Brain pericyte (primary cell): ENCODE data around the gene HERC3.

Experiments used
- DNase-seq: peaks from one replicate; pipeline ENCODE4 v3.0.0-alpha.2; 2012; ENCODE audit warnings: low read depth, low spot score

HERC3 gene

DNA sequence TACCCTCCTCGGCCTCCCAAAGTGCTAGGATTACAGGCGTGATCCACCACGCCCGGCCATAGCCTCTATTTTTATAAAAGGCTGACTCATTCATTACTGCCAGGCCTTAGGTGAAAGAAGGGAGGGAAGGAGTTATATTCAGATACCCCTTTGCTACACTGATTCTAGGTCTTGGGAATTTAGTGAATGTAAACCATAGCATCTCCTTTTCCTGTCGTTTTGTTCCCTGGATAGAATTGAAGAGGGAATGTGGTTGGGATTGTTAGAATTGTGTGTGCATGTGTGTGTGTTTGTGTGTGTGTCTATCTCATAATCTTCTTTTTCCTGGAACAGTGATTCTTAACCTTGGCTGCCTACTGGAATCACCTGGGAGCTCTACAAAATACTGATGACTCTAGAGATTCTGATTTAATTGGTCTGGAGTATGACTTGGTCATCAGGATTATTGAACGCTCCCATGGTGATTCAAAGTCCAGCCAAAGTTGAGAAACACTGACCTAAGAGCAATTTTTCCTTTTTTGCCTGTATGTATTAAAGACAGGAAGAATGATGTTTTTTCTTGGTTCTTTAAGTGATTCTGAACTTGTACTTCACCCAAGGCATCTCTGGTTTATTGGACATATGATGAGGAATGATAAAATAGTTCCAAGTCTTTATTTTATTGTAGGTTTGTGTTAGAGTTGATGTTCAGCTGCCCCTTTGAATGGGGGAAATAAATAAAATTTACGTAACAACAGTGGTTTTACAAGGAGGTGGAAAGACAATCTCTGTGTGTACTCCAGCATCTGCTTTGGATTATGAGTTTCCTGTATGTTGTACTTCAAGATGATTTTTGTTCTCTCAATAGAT lies 68.4 kb downstream of the HERC3 start:
- DNase-seq = peak; percentile 18

DNA sequence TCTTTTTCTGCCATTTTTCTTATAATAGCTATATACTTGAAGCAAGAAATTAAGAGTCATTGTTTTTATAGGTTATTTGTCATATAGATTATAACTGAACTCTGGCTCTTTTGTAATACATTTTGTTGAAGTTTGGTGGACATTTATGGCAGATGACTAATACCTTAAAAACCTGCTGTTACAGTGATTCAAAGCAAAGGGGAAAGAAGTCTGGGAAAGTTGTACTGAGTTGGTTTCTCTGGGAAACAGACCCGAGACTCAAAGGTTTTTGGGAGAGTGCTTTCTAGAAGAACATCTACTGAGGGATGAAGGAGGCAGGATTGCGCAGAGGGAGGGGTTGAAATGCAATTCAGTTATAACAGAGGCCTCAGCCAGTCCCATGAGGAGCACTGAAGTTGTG lies 69.5 kb downstream of the HERC3 start:
- peak; percentile 18 for DNase-seq

DNA sequence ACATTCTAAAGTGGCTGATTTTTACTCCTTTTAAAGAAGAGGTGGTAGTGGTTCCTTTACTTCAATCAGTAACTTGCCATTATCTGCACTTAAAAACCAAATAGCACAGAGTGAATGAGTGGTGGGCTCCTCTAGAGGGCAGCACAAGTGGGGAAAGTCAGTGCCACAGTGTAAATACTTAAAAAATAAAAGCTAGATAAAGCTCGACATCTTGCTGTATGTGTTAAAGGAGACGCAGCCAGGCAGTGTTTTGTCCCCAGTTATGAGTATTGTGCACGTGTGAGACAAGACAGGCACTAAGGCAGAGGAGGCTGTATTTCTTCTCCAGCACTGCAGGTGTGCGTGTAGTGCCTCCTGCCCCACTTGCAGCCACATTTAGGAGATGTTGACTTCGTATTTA lies 80.7 kb downstream of the HERC3 start:
- DNase-seq = no peak

DNA sequence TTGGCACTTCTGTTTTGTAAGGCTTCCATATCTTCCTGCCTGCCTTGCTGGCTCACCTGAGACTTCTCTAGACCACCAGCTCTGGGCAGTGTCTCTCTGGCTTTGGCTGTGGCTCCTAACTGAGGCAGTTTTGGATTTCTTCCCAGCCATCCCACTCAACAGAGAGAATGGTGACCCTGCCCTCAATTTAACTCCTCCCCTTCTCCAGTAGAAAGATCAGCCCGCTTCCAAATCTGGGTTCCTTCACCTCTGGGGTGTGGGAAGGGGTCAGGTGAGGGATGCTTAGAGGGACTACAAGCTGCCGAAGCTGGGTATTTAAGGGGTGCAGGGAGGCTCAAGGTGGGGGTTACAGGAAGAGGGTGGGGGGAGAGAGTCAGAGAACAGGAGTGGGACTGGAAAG lies 81.6 kb downstream of the HERC3 start:
- no peak for DNase-seq

DNA sequence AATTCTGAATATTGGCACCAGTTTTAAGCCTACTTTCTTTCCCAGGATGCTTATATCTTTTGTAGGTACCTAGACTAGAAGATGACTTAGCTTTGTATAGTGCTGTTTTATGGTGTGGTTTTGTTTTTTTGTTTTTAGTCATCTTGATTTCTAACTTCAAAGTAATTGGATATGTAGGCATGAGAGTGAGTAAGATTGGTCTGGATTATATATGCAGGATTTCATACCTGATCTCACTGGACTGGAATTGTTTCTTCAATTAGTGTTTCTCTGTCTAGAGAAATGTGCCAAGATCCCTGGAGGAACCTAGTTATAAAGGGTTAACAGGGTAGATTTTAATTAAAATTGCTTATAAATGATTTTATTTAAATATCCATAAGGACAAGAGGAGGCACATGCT lies 82.3 kb downstream of the HERC3 start:
- no peak for DNase-seq

DNA sequence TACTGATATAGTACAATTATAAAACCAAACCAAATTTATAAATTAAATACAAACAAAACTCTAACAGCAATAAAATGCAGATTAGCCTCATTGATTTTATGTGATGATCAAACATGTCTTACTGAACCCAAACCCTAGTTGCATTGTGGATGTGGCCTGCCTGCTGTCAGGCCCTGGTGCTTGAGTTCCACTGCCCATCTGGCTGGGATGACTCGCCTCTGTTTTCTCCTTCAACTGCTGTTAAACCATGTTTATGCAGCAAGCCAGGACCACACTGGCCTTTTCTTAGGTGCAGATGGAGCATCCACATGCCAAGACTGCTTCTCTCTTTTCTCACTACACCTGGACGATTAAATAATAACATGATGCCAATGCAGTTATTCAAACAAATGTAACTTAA lies 82.7 kb downstream of the HERC3 start:
- DNase-seq = no peak

DNA sequence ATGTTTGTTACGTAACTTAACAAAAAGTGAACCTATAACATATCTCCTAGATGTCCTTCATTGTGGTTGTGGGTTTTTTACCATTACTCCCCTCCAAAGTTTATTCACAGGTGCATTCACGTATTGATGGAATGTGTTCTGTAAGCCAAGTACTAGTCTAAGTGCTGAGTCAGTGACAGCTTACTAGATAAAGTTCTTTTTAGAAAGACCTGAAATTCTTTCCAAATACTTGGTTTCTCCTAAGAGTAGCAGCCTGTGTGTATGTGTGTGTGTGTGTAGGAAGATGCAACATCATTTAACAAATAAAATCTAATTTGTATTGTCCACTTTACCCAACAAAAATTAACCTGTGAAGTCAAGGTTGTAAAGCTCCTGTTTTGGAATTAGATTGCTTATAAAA lies 83.3 kb downstream of the HERC3 start:
- DNase-seq = no peak

DNA sequence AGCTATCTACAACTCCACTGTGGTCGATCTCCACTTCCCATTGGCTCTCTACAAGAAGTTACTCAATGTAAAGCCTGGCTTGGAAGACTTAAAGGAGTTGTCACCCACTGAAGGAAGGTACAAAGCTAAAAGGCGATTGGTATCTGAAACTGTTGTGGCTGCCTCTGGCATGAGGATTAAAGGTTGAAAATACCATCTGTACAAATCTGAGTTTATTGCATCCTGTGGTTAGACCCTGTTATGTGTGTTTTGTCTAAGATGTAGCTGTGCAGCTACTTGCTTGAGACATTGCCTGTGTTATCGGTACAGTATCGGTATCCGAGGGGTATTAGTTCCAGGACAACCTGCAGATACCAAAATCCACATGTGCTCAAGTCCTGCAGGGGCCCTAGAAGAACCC lies 88.9 kb downstream of the HERC3 start:
- no peak for DNase-seq

DNA sequence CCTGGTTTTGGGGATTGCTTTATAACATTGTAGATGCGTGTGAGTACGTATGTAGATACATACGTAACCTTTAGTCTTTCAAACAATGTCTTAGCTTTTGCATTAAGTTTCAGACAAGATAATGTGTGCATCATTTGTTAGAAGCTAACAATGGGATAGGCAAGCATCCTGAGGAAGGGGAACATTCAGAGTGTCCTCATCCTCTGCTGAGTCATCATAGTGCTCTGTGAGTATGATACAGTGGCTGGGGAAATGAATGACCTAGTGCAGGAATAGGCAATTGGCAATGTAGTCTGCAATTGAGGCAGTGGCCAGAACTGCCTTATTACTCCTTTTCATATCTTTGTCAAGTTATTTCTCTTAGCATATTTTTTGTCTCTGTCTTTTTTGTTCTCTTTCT lies 98.1 kb downstream of the HERC3 start:
- DNase-seq = no peak

DNA sequence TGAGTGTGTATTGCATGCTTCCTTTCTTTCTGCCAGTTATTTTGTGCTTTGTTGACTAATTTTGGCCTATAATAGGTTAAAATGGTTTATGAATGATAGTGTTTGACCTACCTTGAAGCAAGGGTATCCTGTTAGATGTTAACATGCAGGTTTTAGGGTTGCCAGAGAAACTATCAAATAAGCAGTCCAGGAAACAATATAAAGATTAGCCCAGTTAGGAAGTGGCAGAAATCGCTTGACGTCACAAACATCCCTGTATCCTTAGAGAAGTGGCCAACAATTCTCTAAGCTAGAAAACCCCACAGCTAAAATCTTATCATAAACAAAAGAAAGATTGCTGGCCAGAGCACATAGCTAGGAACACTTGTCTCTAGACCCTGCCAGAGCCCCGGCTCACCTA lies 101.5 kb downstream of the HERC3 start:
- DNase-seq = no peak

DNA sequence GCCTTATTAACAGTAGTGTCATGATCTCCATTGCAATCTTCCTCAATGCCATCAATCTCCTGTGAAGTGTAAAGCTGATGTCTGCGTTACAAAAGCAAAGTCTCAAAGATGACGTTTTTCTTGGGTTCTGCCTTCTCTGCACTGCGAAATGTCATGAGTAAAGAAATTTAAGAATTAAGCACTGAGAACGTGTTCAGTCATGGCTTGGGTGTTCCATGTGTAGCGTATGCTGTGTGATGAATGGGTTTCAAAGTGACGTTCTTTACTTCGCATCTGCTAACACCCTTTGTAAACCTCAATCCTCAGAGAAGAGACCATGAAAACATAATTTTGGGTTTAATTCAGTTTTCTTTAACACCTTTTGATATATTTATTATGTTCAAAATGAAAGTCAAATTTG lies 104.3 kb downstream of the HERC3 start:
- no peak for DNase-seq

DNA sequence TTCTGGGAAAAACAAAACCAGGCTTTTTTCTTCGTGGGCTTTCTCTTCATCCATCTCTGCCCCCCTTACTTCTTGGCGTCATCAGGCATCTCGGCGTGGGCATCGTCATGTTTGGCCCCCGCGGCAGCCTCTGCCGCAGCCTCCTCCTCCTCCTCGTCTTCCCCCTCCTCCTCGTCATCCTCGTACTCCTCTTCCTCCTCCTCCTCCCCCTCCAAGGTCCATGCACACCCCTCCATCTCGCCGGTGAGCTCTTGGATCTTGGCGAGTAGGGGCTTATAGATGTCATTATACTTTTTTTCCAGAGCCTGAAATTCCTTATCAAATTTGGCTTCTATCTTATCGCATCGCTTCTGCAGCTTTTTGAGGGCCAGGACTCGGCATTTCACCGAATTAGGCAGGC lies 104.9 kb downstream of the HERC3 start:
- no peak for DNase-seq

DNA sequence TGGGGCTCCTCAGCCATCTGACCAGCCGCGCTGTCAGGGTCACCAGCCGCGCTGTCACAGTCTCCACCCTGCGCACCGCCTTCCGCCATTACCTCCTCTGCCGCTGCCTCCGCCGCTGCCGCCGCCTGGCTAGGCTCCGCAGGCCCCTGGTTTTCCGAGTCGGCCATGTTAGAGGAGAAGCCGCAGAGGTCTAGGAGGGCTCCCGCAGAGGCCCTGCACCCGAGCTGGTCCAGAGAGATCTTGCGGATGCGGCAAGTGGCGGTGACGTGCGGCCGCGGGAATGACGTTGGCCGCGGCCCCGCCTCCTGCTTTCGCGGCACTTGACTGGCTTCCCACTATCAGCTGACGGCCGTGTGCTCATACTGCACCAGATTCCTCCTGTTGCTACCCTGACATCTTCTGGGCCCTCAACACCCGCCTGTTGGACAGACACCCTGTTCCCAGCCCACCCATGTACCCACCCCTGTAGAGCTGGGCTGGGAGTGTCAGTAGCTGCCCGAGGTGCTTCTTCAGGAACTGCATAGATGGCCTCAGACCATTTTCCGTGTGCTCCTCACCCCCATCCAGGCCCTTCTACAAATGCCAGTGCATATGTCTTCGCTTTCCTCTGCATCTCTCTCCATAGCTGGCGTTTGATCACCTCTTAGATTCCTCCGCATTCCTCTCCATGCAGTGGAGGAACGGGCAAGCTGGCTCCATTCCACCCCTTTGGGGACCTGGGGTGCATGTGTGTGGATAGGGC lies 105.5 kb downstream of the HERC3 start, which contains the start of gene NAP1L5:
NAP1L5 (minus strand) TSS at position 242 of the 742 bp plus-strand sequence; CDS start at position 167, 75 bp downstream.
- DNase-seq = peak; percentile 26

DNA sequence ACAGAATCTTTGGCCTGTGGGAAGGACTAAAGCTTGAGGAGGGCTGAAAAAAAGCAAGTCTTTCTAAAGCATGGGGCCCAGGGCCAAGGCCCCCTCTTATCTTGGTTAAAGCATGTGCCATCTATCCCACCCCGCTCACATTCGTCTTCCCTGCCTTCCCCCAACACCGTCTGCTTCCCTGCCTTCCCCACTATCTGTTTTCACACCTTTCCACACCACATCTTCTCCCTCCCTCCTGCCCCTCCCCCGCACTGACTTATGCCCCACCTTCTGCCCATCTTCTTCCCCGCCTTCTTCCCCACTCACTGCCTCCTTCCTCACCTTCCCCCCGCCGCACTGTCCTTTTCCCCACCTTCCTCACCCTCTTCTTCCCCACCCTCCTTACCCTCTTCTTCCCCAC lies 106.2 kb downstream of the HERC3 start:
- no peak for DNase-seq

DNA sequence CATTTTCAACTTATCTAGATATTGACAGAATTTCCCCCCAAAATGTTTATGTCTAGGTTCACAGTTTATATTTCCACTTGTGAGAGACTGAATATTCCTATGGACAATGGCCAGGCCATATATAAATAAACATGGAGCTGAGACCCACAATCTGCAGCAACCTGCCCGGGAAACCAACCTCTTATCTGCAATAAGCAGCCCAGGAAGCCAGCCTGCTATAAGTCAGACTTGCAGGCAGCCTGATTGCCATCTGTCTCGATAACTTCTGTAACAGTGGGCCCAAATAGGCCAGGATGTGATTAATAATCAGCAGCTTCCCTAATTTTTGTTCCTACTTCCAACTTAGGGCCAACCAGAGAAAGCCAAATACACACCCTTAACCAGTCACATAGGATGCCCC lies 110.5 kb downstream of the HERC3 start:
- no peak for DNase-seq

DNA sequence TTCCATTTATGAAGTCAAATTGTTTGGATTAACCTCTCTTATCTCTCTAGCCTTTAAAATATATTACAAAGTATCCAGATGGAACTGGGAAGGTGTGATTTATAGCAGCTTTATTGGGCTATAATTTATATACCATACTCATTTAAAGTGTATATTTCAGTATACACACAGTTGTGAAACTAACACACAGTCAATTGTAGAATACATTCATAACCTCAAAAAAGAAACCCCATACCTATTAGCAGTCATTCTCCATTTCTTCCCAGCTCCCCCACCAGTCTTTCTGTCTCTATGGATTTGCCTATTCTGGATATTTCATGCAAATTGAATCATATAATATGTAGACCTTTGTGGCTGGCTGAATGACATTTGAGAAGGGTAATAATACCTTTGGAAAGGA lies 112.9 kb downstream of the HERC3 start:
- DNase-seq = no peak

DNA sequence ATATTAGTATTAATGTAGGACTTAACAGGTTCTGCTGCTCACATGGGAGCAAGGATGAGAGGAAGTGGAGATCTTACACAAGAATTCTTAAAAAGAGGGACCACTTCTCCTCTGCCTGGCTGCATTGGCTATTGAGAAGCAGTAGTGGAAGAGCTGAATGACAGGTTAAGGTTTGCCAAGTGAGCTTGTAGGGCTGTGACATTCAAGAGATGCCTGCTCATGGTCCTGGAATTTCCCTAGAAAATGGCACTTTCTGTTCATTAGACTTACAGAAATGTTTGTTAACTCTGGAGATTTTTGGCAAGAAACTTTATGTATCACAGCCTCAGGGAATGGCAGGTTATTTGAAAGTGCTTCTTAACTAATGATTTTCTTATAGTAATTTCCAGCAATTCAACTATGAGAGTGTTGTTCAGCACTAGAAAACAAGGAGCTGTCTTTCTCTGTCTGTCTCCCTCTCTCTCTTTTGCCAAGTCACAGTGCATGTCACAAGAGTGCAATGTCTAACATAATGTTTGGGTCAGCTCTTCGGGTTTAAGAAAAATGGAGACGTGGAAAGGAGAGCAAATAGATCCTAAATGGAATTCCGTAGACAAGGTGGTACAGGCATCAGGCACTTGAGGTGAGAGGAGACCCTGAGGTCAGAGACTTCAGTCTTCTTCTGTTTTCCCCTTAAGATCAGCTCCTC lies 113.7 kb downstream of the HERC3 start:
- no peak for DNase-seq

DNA sequence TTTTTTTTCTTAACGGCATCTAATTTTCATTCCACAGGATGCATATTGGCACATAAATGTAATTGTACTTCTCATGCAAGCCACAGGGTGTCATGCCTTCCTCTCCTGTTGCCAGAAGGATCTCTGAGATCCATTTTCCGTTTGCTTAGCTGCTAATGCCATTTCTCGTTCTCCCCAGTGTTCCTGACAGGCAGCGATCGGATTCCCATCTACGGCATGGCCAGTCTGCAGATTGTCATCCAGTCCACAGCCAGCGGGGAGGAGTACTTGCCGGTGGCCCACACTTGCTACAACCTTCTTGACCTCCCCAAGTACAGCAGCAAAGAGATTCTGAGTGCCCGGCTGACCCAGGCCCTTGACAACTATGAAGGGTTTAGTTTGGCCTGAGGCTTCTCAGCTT lies 114.3 kb downstream of the HERC3 start:
- peak; percentile 24 for DNase-seq

DNA sequence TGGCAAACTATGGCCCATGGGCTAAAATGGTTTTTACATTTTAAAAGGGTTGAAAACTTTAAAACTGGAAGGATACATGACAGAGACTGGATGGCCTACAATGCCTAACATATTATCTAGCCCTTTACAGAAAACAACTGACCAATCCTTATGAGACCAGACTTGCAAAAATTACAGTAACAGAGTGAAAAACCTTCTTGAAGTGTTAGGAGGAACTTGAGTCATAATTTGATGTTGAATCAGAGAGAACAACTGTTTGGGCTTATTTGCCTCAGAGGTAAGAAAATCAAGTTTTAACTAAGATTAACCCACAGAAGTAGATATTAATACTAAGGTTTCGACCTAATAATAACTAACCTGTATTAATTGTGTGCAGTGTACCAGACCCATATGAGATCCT lies 117.7 kb downstream of the HERC3 start:
- no peak for DNase-seq

DNA sequence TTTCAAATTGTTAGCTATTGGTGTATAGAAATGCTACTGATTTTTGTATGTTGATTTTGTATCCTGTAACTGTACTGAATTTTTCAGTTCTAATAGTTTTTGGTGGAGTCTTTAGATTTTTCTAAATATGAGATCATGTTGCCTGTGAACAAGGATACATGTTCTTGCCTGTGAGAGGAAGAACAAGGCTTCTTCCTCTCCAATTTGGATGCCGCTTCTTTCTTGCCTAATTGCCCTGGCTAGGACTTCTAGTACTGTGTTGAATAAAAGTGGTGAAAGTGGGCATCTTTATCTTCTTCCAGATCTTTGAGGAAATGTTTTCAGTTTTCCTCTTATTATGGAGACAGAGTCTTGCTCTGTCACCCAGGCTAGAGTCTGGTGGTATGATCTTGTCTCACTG lies 121.5 kb downstream of the HERC3 start:
- no peak for DNase-seq

DNA sequence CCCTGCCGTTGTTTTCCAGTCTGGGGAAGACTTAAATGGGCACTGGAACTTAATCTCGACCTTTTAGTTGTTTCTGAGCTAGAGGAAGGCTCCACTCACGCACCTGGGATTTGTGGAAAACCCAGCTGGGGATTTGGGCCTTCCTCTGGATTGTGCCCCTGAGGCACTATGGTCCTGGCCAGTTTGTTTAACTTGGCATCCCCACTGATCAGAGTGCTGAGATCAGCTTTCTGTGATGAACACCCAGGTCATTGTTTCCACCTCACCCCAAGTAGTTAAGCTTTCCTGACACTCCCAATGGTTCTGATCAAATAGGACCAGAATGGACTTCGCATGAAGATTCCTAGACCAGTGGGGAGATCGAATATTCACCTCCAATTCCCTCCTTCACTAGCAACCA lies 125.8 kb downstream of the HERC3 start:
- DNase-seq = no peak

DNA sequence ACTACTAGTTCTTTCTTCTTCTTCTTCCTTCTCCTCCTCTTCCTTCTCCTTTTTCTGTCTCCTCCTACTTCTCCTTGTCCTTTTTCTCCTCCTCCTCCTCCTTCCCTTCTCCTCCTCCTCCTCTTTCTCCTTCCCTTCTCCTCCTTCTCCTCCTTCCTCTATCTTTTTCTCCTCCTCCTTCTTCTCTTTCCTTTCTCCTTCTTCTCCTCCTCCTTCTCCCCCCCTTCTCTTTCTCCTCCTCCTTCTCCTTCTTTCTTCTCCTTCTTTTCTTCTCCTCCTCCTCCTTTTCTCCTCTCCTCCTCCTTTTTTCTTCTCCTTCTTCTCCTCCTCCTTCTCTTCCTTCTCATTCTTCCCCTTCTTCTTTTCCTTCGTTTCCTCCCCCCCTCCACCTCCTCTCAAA lies 127.1 kb downstream of the HERC3 start:
- no peak for DNase-seq
